Ovary (tissue), 3 donors: Measurements from ENCODE around the gene SLC9A9.

ENCODE experiments used
- CTCF ChIP-seq, 3 donors: fragments of 450-650 bp in 2 of 3; fragments of 200-600 bp in 1 of 3; IDR thresholded peaks; one replicate each; pipeline versions ENCODE4 v1.5.1 to v1.8.0; 2016 to 2022; ENCODE audit warnings: antibody characterized with exemption in 3 of 3, mild to moderate bottlenecking in 1 of 3
- POLR2A ChIP-seq: fragments of 450-650 bp; IDR thresholded peaks from one replicate; pipeline ENCODE4 v1.6.1; 2017; ENCODE audit warnings: antibody characterized with exemption, mild to moderate bottlenecking, moderate library complexity
- donor health status: DM: no; HTN: no; CAD: no.

DNA sequence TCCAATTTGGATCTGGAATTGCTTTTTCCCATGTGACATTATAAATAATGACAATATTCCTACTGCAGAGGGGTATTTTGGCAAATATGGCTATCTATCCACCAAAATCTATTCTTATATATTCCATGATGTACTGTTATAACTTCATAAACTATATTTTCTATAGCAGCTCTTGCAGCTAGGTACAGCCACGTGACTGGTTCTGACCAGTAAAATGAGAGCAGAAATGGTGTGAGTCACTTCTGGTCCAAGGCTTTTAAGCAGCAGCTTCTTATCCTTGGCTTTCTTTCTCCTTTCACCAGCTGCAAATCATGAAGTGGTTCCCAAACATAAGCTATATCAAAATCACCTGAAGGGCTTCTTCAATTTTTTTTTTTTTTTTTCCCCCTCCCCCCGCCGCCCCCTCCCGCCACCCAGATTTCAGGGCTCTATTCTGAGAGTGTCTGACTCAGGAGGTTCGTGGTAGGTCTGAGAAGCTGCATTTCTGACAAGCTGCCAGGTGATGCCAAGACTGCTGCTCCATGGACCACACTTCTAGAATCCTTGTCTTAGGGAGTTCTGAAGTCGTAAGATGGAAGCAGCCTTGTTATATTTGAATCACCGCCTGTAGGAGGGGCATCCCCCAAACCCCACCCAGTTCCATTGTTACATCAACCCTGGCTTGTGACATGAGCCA lies 371.2 kb downstream of the SLC9A9 start:
- no peak for TF ChIP-seq CTCF (IDR thresholded peaks at IDR 0.05)
- no peak for TF ChIP-seq POLR2A
